ENCODE results near the gene CIC. TPM values are rescaled to one million over a fixed set of nuclear protein-coding genes. Genes with fewer than 3 reads are reported as not detected.
"Not testable (repeated sequence)": the region's sequence is repeated elsewhere in the genome, so short reads cannot be mapped to it uniquely, and the experiment has no call there.

The CIC gene
- total and polyA plus RNA-seq, 8 donors = 37.2 to 76.1 (median 55.6) TPM

GRCh38 chr19:42255766-42256745 is 13.0 kb upstream of the CIC start:
- ATAC-seq (peak; percentile 10), DNase-seq (peak in 2 of 4 donors; percentile 47 to 64)
- intact Hi-C loops (cut with DNase I) = no loop called here
- peaks cover 0 to 19% of the 10 kb centered on the region in 2 donors for H3K27me3 ChIP-seq
- H3K4me3 ChIP-seq = peak overlapping the region; percentile 98 to 100
- peaks cover 16 to 39% of the 10 kb centered on the region in 2 donors for H3K4me1 ChIP-seq
- no peaks in the 10 kb centered on the region for H3K36me3 ChIP-seq
- no peak for TF ChIP-seq CTCF (IDR thresholded peaks at IDR 0.05)
- H3K9me3 ChIP-seq = no peaks in the 10 kb centered on the region
- peak overlapping the region; percentile 95 to 98 for H3K27ac ChIP-seq

GRCh38 chr19:42257842-42258241 is 11.2 kb upstream of the CIC start:
- H3K9me3 ChIP-seq; DNase-seq; intact Hi-C loops (cut with DNase I); H3K36me3 ChIP-seq; H3K4me3 ChIP-seq; H3K27ac ChIP-seq; ATAC-seq: not testable (repeated sequence)
- peaks cover 0 to 19% of the 10 kb centered on the region in 2 donors for H3K27me3 ChIP-seq
- H3K4me1 ChIP-seq = peaks cover 2 to 22% of the 10 kb centered on the region in 2 donors

GRCh38 chr19:42261763-42262162 is 7.3 kb upstream of the CIC start:
- H3K4me1 ChIP-seq = peaks cover 0 to under 1% of the 10 kb centered on the region in 2 donors
- H3K4me3 ChIP-seq = no peak overlapping the region
- DNase-seq (no peak), ATAC-seq (no peak)
- no peaks in the 10 kb centered on the region for H3K36me3 ChIP-seq
- TF ChIP-seq CTCF (IDR thresholded peaks at IDR 0.05) = no peak
- no peaks in the 10 kb centered on the region for H3K9me3 ChIP-seq
- intact Hi-C loops (cut with DNase I) = no loop called here
- H3K27me3 ChIP-seq = peaks cover 0 to 5% of the 10 kb centered on the region in 2 donors
- H3K27ac ChIP-seq = no peak overlapping the region

- ATAC-seq; intact Hi-C loops (cut with DNase I): not testable (repeated sequence)
These were observed 2.9 kb upstream of the CIC start for GRCh38 chr19:42266105-42266504.

GRCh38 chr19:42266928-42267603 is 2.0 kb upstream of the CIC start:
- intact Hi-C loops (cut with DNase I) = not testable (repeated sequence)

More at GRCh38 chr19:42266105-42266504, 2.9 kb upstream of the CIC start:
- H3K9me3 ChIP-seq, H3K27ac ChIP-seq, H3K4me3 ChIP-seq, H3K36me3 ChIP-seq, H3K27me3 ChIP-seq, DNase-seq: not testable (repeated sequence)
- H3K4me1 ChIP-seq = peaks cover 6 to 23% of the 10 kb centered on the region in 2 donors

GRCh38 chr19:42267644-42268141 is 1.4 kb upstream of the CIC start:
- H3K36me3 ChIP-seq = peaks cover 0 to 11% of the 10 kb centered on the region in 2 donors
- H3K4me3 ChIP-seq = peak overlapping the region; percentile 35 to 60
- intact Hi-C loops (cut with DNase I) = no loop called here
- H3K27me3 ChIP-seq = no peaks in the 10 kb centered on the region
- TF ChIP-seq CTCF (IDR thresholded peaks at IDR 0.05) = no peak
- H3K4me1 ChIP-seq = peaks cover 7 to 35% of the 10 kb centered on the region in 2 donors
- peak overlapping the region; percentile 94 to 96 for H3K27ac ChIP-seq
- no peak for ATAC-seq
- DNase-seq = peak in 1 of 4 donors; percentile 32
- no peaks in the 10 kb centered on the region for H3K9me3 ChIP-seq

More at GRCh38 chr19:42266928-42267603, 2.0 kb upstream of the CIC start:
- ATAC-seq, H3K27me3 ChIP-seq, DNase-seq, H3K36me3 ChIP-seq, H3K4me3 ChIP-seq, H3K9me3 ChIP-seq: not testable (repeated sequence)
- Histone ChIP-seq H3K4me1 (peaks cover 7 to 33% of the 10 kb centered on the region in 2 donors), H3K27ac (peak overlapping the region in 1 of 2 donors; percentile 96)

Measured in left lung (tissue), 10 donors.